IMR-90 (cell line): ENCODE results near the gene BCAS3. TPM values are rescaled to one million over a fixed set of nuclear protein-coding genes. Genes with fewer than 3 reads are reported as not detected.

Experiments
- ATAC-seq: fragments of 200-7000 bp; cut with Tn5 transposase; 2 replicates; pipeline ENCODE4 v1.9.1; 2020; ENCODE audit warnings: low read depth, mild to moderate bottlenecking, moderate library complexity
- BruUV-seq: library from RNA; stranded (reverse); fragments of 400-500 nt; replicated peaks from 2 replicates; lab custom pipeline; 2021; lab: Mats Ljungman, UMichigan
- CTCF ChIA-PET: fragments of 300-600 bp; formaldehyde crosslinking; extraction: SDS; loops from one replicate; lab custom pipeline; 2021; ENCODE audit warnings: antibody characterized with exemption; lab: Yijun Ruan, JAX
- POLR2A ChIA-PET: fragments of 300-600 bp; sonication (Branson Sonifier 250); formaldehyde crosslinking; loops from one replicate; lab custom pipeline; 2022; ENCODE audit warnings: antibody characterized with exemption; ENCODE audit not compliant: unreplicated experiment; lab: Charles Lee
- DNase-seq: peaks from one replicate; pipeline ENCODE4 v3.0.0; 2013
- H2AFZ ChIP-seq: replicated peaks from 2 replicates; pipeline ENCODE3; 2013; ENCODE audit warnings: low read length, mild to moderate bottlenecking; ENCODE audit not compliant: poor library complexity
- H2AK5ac ChIP-seq: 2 replicates; pipeline ENCODE4 v1.6.1; 2013; ENCODE audit warnings: low read depth, low read length, inconsistent platforms
- H2AK9ac ChIP-seq: replicated peaks from 2 replicates; pipeline ENCODE3; 2013; ENCODE audit warnings: mild to moderate bottlenecking, low read depth, low read length, moderate library complexity; ENCODE audit not compliant: poor library complexity
- H2BK120ac ChIP-seq: 2 replicates; pipeline ENCODE4 v1.6.1; 2013; ENCODE audit warnings: low read depth, low read length, inconsistent platforms
- H2BK15ac ChIP-seq: 3 replicates; pipeline ENCODE4 v1.6.1; 2013; ENCODE audit warnings: low read depth, low read length, inconsistent platforms
- H2BK20ac ChIP-seq: 2 replicates; pipeline ENCODE4 v1.6.1; 2013; ENCODE audit warnings: low read depth, mild to moderate bottlenecking, inconsistent platforms, low read length, moderate library complexity
- H2BK5ac ChIP-seq: 2 replicates; pipeline ENCODE4 v1.6.1; 2013; ENCODE audit warnings: mild to moderate bottlenecking, low read depth, low read length, inconsistent platforms; ENCODE audit not compliant: poor library complexity, severe bottlenecking
- H3K14ac ChIP-seq: replicated peaks from 2 replicates; pipeline ENCODE4 v1.6.1; 2013; ENCODE audit warnings: low read depth, low read length, inconsistent platforms
- H3K18ac ChIP-seq: 2 replicates; pipeline ENCODE4 v1.6.1; 2013; ENCODE audit warnings: low read depth, low read length, control low read depth
- H3K23ac ChIP-seq: 2 replicates; pipeline ENCODE4 v1.6.1; 2013; ENCODE audit warnings: low read depth, low read length, inconsistent platforms
- H3K27ac ChIP-seq: 2 replicates; pipeline ENCODE4 v1.5.1; 2013; ENCODE audit warnings: mild to moderate bottlenecking, control low read depth, low read length; ENCODE audit not compliant: insufficient read depth
- H3K27me3 ChIP-seq: 2 replicates; pipeline ENCODE4 v1.6.1; 2013; ENCODE audit warnings: low read length; ENCODE audit not compliant: control insufficient read depth, insufficient read depth
- H3K36me3 ChIP-seq: 2 replicates; pipeline ENCODE4 v1.6.1; 2013; ENCODE audit warnings: low read length, mixed read lengths; ENCODE audit not compliant: control insufficient read depth, insufficient read depth
- H3K4ac ChIP-seq: 2 replicates; pipeline ENCODE4 v1.6.1; 2013; ENCODE audit warnings: low read depth, low read length, inconsistent platforms
- H3K4me1 ChIP-seq: 2 replicates; pipeline ENCODE4 v1.6.1; 2013; ENCODE audit warnings: low read length, mixed read lengths; ENCODE audit not compliant: control insufficient read depth, insufficient read depth
- H3K4me2 ChIP-seq: 2 replicates; pipeline ENCODE4 v1.6.1; 2013; ENCODE audit warnings: low read depth, mild to moderate bottlenecking, control low read depth, low read length, moderate library complexity
- H3K4me3 ChIP-seq: 2 replicates; pipeline ENCODE4 v1.5.1; 2013; ENCODE audit warnings: low read depth, mild to moderate bottlenecking, control low read depth, low read length, moderate library complexity; ENCODE audit not compliant: insufficient read depth
- H3K56ac ChIP-seq: 2 replicates; pipeline ENCODE4 v1.6.1; 2013; ENCODE audit warnings: low read length, inconsistent platforms; ENCODE audit not compliant: insufficient read depth; ENCODE audit errors: extremely low read depth
- H3K79me1 ChIP-seq, 2 experiments: 2 replicates each; pipeline ENCODE4 v1.6.1; 2013; ENCODE audit warnings: low read length in 2 of 2, inconsistent platforms in 1 of 2, low read depth in 1 of 2
- H3K9ac ChIP-seq: 2 replicates; pipeline ENCODE4 v1.6.1; 2013; ENCODE audit warnings: low read depth, low read length, control low read depth
- H3K9me1 ChIP-seq: 2 replicates; pipeline ENCODE4 v1.6.1; 2013; ENCODE audit warnings: low read length, inconsistent platforms; ENCODE audit not compliant: insufficient read depth
- H3K9me3 ChIP-seq: 2 replicates; pipeline ENCODE4 v1.6.1; 2013; ENCODE audit warnings: low read length; ENCODE audit not compliant: control insufficient read depth, insufficient read depth
- H4K20me1 ChIP-seq: 2 replicates; pipeline ENCODE4 v1.6.1; 2013; ENCODE audit warnings: low read length, inconsistent platforms; ENCODE audit not compliant: insufficient read depth
- H4K5ac ChIP-seq: 2 replicates; pipeline ENCODE4 v1.6.1; 2013; ENCODE audit warnings: mild to moderate bottlenecking, low read depth, low read length, control low read depth
- H4K8ac ChIP-seq, 2 experiments: 2 replicates each; pipeline ENCODE4 v1.6.1; 2013; ENCODE audit warnings: low read depth in 2 of 2, low read length in 2 of 2, control low read depth in 1 of 2, inconsistent platforms in 1 of 2
- H4K91ac ChIP-seq: 2 replicates; pipeline ENCODE4 v1.6.1; 2013; ENCODE audit warnings: low read depth, low read length, inconsistent platforms; ENCODE audit not compliant: insufficient read depth
- CHD1 ChIP-seq: IDR thresholded peaks from 2 replicates; pipeline ENCODE4 v1.6.1; 2012; ENCODE audit warnings: low read depth, low read length, improper control_type of control experiment
- ELK1 ChIP-seq: fragments of 150-350 bp; IDR thresholded peaks from 2 replicates; pipeline ENCODE4 v1.6.1; 2016; ENCODE audit warnings: low read depth, mild to moderate bottlenecking, low read length, moderate library complexity, borderline replicate concordance
- FOS ChIP-seq: fragments of 150-350 bp; IDR thresholded peaks from 2 replicates; pipeline ENCODE4 v1.6.1; 2016; ENCODE audit warnings: low read depth, low read length
- MAFK ChIP-seq: IDR thresholded peaks from 2 replicates; pipeline ENCODE4 v1.6.1; 2012; ENCODE audit warnings: low read depth, low read length, improper control_type of control experiment
- MAZ ChIP-seq: IDR thresholded peaks from 2 replicates; pipeline ENCODE4 v1.6.1; 2012; ENCODE audit warnings: low read depth, mild to moderate bottlenecking, low read length, improper control_type of control experiment, moderate library complexity, borderline replicate concordance
- MXI1 ChIP-seq: IDR thresholded peaks from 2 replicates; pipeline ENCODE4 v1.6.1; 2012; ENCODE audit warnings: low read depth, mild to moderate bottlenecking, low read length, moderate library complexity, borderline replicate concordance
- NFE2L2 ChIP-seq: fragments of 150-350 bp; IDR thresholded peaks from 2 replicates; pipeline ENCODE4 v1.6.1; 2016; ENCODE audit warnings: low read depth, mild to moderate bottlenecking, low read length
- POLR2A ChIP-seq: IDR thresholded peaks from 2 replicates; pipeline ENCODE4 v1.6.1; 2012; ENCODE audit warnings: mild to moderate bottlenecking, low read depth, low read length
- USF2 ChIP-seq: fragments of 150-350 bp; IDR thresholded peaks from 2 replicates; pipeline ENCODE4 v1.6.1; 2017; ENCODE audit warnings: mild to moderate bottlenecking, antibody characterized with exemption, low read length, low read depth
- WGBS, 2 experiments: methylation state at CpG; one replicate each; pipeline versions ENCODE4 v1.1.5 to v1.1.7; 2013; ENCODE audit warnings: missing lambda C conversion rate in 2 of 2; ENCODE audit not compliant: insufficient read length in 1 of 2; ENCODE audit errors: extremely low coverage in 2 of 2; 5-methylcytosine and 5-hydroxymethylcytosine counted together
- dilution Hi-C: fragments of 300-500 bp; cut with HindIII; formaldehyde crosslinking; loops from one replicate; pipeline ENCODE4 v1.14.3; 2018; ENCODE audit warnings: low sequenced_read_pairs; ENCODE audit not compliant: unreplicated experiment
- in situ Hi-C: fragments of 300-500 bp; cut with MboI; formaldehyde crosslinking; loops from 3 replicates; pipeline ENCODE4 v1.14.3; 2019; ENCODE audit warnings: low sequenced_read_pairs, inconsistent platforms, mixed read lengths
- intact Hi-C: fragments of 100-400 bp; cut with micrococcal nuclease; formaldehyde crosslinking; loops from 2 replicates; pipeline ENCODE4 v1.10.0; 2022
- polyA plus RNA-seq, 3 experiments: library from polyadenylated mRNA; depleted of rRNA; stranded (reverse); fragments of >200 nt; gene quantifications; 2 replicates each; pipeline ENCODE4 v1.2.3, GENCODE V29; 2012; ENCODE audit warnings: low replicate concordance in 1 of 3
- total RNA-seq: library from RNA; depleted of rRNA; stranded (reverse); fragments of >200 nt; gene quantifications from 2 replicates; pipeline ENCODE4 v1.2.3, GENCODE V29; 2012

The BCAS3 gene
- total and polyA plus RNA-seq, 2 of the 4 experiments (the other 2 are of a cell fraction): 6.3 to 27.1 TPM

- Histone ChIP-seq H3K27me3 (no peaks in the 10 kb centered on the region), H4K5ac (peak overlapping the region; percentile 94), H4K91ac (peak overlapping the region; percentile 64; the same call in 1 of the 2 replicates), H3K36me3 (no peaks in the 10 kb centered on the region), H3K4me2 (peak overlapping the region; percentile 100), H4K20me1 (no peaks in the 10 kb centered on the region), H2AK5ac (0 out of 2 replicates have a peak overlapping the region, but pooled peaks have one; percentile 15), H2BK20ac (peak overlapping the region; percentile 50), H3K23ac (peak overlapping the region; percentile 46), H2BK5ac (peak overlapping the region; percentile 40), H3K18ac (peak overlapping the region; percentile 98), H3K4ac (peak overlapping the region; percentile 32; the same call in 1 of the 2 replicates), H3K56ac (peak overlapping the region; percentile 55; the same call in 1 of the 2 replicates), H2BK15ac (peak overlapping the region; percentile 15; the same call in 1 of the 3 replicates), H4K8ac (peak overlapping the region; percentile 40 to 65; a peak in 3 of 4 replicates), H3K4me1 (0 out of 2 replicates have a peak, but pooled peaks cover 2% of the 10 kb centered on the region), H2BK120ac (peak overlapping the region; percentile 66), H2AK9ac (no peak overlapping the region), H3K27ac (peak overlapping the region; percentile 96), H2AFZ (peak overlapping the region; percentile 52), H3K14ac (peak overlapping the region; percentile 39), H3K79me1 (no peaks in the 10 kb centered on the region), H3K4me3 (peak overlapping the region; percentile 44; the same call in 1 of the 2 replicates), H3K9me1 (no peaks in the 10 kb centered on the region), H3K9me3 (no peaks in the 10 kb centered on the region), H3K9ac (peak overlapping the region; percentile 90)
- DNase-seq: peak; percentile 43
- TF ChIP-seq FOS (no peak), CHD1 (no peak), ELK1 (no peak), MXI1 (no peak), MAZ (no peak), POLR2A (0 out of 2 replicates have a peak, but pooled peaks have one; percentile 39), NFE2L2 (no peak), MAFK (no peak), USF2 (no peak)
- ATAC-seq: peak; percentile 79
- intact Hi-C loops (loop anchor here (1.0 kb wide), 1 partner anchor 659 kb away; no protein-coding TSS in a partner anchor), dilution Hi-C loops (no loop called here), in situ Hi-C loops (no loop called here)
- CTCF ChIA-PET: interaction anchor here (0.8 kb wide), 1 partner anchor 227 kb away, joined by 3 read pairs; no protein-coding TSS in a partner anchor
- no CpG with 5 or more reads among the region's 5 CpGs for WGBS, 2 experiments
- POLR2A ChIA-PET: interaction anchor here (0.6 kb wide), 1 partner anchor 654 kb away, joined by 3 read pairs; no protein-coding TSS in a partner anchor
- BruUV-seq: no TSS peak
These were observed 66.1 kb downstream of the BCAS3 start for GRCh38 chr17:60743799-60744198.
